ENCODE results near the gene VWA3A.

The VWA3A gene

DNA sequence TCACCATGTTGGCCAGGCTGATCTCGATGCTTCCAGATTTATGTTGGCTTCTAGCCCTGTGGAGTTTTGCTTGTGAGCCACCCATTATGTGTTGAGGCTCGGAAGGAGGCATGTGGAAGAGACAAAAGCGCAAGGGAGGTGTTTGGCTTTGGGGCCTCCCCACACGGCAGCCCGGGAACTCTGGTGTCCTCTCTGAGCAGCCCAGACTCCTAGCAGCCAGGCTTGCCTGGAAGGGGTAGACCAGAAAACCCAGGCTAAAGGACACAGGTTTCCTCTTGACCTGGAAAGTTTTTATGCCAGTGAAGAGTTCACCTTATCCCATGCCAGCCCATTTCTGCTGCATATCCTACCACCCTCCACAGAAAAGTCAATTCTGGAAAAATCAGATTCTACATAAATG, 91.0 kb downstream of the VWA3A start:
- no peak overlapping the region for H3K4me3 ChIP-seq (ENCODE audit: low read length)
- DNase-seq (ENCODE audit: low read depth): no peak
- TF ChIP-seq, protein P1, sequence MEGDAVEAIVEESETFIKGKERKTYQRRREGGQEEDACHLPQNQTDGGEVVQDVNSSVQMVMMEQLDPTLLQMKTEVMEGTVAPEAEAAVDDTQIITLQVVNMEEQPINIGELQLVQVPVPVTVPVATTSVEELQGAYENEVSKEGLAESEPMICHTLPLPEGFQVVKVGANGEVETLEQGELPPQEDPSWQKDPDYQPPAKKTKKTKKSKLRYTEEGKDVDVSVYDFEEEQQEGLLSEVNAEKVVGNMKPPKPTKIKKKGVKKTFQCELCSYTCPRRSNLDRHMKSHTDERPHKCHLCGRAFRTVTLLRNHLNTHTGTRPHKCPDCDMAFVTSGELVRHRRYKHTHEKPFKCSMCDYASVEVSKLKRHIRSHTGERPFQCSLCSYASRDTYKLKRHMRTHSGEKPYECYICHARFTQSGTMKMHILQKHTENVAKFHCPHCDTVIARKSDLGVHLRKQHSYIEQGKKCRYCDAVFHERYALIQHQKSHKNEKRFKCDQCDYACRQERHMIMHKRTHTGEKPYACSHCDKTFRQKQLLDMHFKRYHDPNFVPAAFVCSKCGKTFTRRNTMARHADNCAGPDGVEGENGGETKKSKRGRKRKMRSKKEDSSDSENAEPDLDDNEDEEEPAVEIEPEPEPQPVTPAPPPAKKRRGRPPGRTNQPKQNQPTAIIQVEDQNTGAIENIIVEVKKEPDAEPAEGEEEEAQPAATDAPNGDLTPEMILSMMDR (conservative IDR thresholded peaks at IDR 0.05; ENCODE audit: low read depth, low read length): no peak

DNA sequence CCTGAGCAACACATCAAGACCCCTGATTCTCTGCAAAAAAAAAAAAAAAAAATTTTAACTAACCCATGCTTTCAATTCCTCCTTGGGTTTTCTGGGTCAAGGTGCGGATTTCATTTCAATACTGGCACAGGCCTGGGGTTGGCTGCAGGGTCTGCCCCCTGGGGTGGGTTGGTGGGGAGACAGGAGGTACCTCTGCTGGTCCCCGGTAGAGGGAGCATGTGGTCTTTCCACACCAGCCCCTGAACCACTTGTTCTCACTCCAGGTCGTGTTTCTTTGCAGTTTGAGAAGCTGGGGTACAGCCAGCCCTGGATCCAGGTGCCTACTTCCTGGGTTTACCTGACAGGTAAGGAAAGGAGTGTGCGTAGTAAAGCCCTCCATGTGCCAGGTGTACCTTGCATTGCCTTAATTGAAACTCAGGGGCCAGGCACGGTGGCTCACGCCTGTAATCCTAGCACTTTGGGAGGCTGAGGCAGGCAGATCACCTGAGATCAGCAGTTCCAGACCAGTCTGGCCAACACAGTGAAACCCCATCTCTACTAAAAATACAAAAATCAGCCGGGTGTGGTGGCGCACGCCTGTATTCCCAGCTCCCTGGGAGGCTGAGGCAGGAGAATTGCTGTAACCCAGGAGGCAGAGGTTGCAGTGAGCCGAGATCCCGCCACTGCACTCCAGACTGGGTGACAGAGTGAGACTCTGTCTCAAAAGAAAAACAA, 91.7 kb downstream of the VWA3A start:
- DNase-seq (ENCODE audit: low read depth): no peak
- no peak overlapping the region for H3K4me3 ChIP-seq (ENCODE audit: low read length)
- TF ChIP-seq, protein P1 (conservative IDR thresholded peaks at IDR 0.05; ENCODE audit: low read depth, low read length): peak; percentile 42

DNA sequence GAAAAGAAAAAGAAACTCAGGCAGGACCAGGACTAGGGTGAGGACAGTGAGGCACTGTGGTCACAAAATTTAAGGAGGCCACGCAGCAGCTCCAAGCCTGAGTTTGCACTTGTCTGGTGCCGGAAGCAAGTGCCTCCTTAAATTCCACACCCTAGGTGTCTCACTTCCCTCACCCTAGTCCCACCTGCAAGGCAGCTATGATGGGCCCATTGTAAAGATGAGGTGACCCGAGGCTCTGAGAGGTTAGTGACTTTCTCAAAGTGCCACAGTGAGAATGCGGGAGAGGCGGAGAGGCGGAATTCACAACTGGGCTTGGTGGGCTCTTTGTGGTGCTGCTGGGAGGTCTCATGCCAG, 92.3 kb downstream of the VWA3A start:
- DNase-seq (ENCODE audit: low read depth): no peak
- TF ChIP-seq, protein P1 (conservative IDR thresholded peaks at IDR 0.05; ENCODE audit: low read depth, low read length): no peak
- H3K4me3 ChIP-seq (ENCODE audit: low read length): no peak overlapping the region

DNA sequence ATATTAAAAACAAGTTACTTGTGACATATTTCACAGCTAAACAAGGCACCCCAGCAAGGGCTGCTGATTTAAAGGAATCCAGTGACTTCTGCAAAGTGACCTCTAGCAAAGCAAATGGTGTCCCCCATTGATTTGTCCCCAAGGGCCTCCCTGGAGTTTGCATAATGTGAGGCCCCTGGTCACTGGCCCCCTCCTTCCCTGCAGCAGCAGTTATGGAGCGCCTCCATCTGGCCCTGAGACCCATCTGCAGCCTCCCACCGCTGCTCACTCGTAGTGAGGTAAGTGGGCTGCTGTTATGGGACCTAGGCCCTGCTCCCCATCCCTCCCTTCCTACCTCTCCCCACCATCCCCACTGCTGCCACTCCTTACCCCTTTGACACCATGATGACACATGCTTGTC, 94.2 kb downstream of the VWA3A start:
- TF ChIP-seq, protein P1 (conservative IDR thresholded peaks at IDR 0.05; ENCODE audit: low read depth, low read length): peak; percentile 36
- no peak for DNase-seq (ENCODE audit: low read depth)
- H3K4me3 ChIP-seq (ENCODE audit: low read length): no peak overlapping the region

DNA sequence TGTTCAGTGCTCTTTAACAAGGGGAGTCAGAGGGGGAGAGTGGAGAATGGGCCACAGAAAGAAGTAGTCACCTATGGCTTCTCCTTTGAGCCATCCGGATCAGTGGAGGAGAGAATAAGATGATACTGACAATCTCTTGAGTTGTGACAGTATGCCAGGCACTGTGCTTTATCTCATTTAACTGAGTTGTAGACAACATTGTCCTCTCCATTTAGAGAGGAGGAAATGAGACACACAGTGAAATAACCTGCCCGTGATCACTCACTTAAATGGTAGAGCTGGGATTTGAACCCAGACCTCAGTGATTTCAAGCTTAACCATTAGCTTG, 95.9 kb downstream of the VWA3A start:
- TF ChIP-seq, protein P1 (conservative IDR thresholded peaks at IDR 0.05; ENCODE audit: low read depth, low read length): no peak
- no peak for DNase-seq (ENCODE audit: low read depth)
- H3K4me3 ChIP-seq (ENCODE audit: low read length): no peak overlapping the region

DNA sequence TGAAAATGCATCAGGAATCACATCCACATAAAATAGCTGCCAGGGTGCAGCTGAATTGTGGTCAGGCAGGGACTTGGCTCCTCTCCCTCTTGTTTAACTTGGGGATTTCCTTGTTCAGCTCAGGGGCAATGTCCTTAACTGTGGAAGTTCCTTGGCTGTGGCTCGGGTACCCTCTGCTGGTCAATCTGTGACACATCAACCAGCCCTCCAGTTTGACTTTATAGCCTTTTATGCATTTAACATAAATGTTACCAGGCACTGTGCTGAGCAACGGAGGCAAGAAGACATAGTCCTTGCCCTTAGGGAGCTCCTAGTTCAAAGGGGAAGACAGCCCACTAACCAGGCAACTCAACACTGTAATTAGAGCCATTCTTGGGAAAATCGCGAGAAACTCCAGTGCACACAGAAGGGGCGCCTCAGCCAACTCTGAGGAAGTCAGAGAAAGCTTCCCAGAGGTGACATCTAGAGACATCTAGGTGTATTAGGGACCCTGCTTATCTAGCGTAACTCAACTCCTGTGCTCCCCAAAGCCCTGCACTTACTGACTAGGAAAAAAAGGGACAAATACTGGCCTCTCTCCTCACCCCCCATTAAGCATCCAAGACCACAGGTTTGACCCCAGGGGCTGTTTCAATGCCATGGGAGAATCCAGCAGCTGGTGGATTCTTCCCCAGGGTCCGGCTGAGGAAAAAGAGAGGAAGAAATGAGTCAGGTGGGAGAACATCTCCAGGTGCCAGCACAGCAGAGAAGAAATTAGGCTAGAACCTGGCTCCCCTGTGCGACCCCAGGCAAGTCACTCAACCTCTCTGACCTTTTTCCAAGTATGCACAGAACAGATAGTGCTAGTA, 96.5 kb downstream of the VWA3A start:
- DNase-seq (ENCODE audit: low read depth): no peak
- H3K4me3 ChIP-seq (ENCODE audit: low read length): no peak overlapping the region
- TF ChIP-seq, protein P1 (conservative IDR thresholded peaks at IDR 0.05; ENCODE audit: low read depth, low read length): peak; percentile 86

Data from retinal pigment epithelial cell (primary cell).